ENCODE measurements around the gene NYAP2.

NYAP2 gene

GRCh38 chr2:225399504-225399903 is at the start of gene NYAP2:
NYAP2 (plus strand) TSS chr2:225399710; CDS start chr2:225408881, 9,171 bp downstream.
- DNase-seq (ENCODE audit: low read depth, low spot score) = no peak

- DNase-seq (ENCODE audit: low read depth, low spot score) = no peak
Measured at GRCh38 chr2:225353579-225354085, 45.9 kb upstream of the NYAP2 start.

DNA sequence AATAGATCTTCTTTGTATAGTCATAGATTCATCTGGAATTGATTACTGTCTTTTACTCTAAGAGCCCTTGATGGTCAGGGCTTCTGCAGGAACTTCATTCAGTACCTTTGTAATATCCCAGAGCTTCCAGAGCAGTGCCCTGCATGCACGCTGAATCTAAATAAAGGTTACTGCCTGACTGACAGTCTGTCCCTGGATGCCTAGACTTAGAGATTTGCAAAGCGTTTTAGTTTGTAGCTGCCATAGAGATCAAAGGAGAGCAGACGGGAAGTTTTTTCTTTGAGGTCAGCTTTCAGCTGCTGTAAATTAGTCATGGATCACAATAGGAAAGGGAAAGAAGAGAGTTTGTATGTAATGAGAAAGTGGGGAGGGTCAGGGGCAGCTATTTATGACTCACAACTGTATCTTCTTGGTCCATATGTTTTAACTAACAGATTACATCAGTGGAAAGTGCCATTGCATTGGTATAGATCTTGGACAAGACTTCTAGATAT is 45.2 kb upstream of the NYAP2 start:
- DNase-seq (ENCODE audit: low read depth, low spot score) = no peak

DNA sequence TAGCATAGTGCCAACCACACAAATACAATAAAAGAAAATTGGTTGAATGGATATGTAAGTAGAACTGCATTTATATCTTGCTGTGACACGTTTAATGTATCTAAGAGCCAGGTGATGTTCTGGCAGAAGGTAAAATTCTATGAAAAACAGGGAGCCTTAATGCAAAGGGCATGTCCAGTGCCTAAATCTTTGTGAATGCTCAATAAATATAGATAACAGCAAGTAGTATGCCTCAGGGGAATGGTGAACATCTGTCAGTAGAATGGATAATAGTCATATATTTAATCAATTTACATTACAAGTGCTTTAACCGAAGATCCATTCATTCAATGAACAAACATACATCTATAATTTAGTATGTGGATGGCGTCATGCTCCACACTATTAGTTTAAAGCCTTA is 43.7 kb upstream of the NYAP2 start:
- DNase-seq (ENCODE audit: low read depth, low spot score) = no peak

DNA sequence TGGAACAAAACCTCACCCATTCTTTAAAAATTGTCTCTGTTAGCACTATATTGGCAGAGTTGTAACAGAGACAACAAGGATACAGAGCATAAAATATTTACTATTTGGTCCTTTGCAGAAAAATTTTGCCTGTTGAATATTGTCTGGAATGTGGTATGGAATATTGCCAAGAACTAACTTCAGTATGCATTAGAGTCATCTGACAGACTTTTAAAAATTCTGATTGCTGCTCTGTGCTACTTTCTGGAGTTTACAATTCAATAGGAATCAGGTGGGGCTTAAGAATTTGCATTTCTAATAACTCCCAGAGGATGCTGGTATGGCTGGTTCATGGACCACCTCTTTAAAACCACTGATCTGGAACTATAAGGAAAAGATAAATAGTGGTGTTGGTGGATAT is 32.8 kb upstream of the NYAP2 start:
- DNase-seq (ENCODE audit: low read depth, low spot score) = no peak

DNA sequence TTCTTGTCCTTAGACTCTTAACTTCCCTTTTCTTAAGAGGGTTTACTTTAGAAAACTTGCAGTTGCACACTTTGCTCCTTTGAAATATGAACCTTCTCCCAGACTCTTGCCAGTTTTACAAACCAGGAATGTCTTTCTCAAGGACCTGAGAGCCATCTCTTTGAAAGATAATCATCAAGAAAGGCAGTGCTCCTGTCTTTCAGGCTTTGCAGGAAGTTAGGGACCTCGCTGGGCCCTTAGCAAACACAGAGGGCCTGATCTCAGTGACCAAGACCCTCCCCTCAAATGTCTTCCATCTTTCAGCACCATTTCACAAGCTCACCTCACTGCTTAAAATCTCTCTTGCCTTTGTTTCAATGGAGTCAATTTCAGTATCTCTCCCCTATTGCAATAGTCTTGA is 32.0 kb upstream of the NYAP2 start:
- peak; percentile 35 for DNase-seq (ENCODE audit: low read depth, low spot score)

GRCh38 chr2:225378984-225379383 is 20.5 kb upstream of the NYAP2 start:
- DNase-seq (ENCODE audit: low read depth, low spot score) = no peak

GRCh38 chr2:225379856-225380255 is 19.7 kb upstream of the NYAP2 start:
- no peak for DNase-seq (ENCODE audit: low read depth, low spot score)

GRCh38 chr2:225381609-225382008 is 17.9 kb upstream of the NYAP2 start:
- no peak for DNase-seq (ENCODE audit: low read depth, low spot score)

DNA sequence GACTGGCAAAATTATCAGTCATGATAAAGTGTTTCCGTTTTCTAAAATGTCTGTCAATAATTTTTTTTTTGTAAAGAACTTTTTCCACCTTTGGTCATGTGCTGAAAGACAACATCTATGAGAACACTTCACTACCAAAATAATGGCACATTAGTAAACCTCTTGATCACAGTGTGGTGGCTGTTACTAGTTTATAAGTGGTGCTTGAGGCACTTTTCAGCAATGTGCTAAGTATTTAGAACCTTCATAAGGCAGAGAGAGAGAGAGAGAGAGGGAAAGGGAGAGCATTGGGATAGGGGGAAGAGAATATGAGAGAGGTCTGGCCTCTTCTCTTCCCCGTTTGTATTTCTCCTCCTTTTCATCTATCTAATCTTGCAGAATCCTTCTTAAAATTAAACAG is 1.1 kb upstream of the NYAP2 start:
- DNase-seq (ENCODE audit: low read depth, low spot score) = no peak

- DNase-seq (ENCODE audit: low read depth, low spot score) = peak; percentile 48
Measured at GRCh38 chr2:225400060-225400511, 576 bp downstream of the NYAP2 start.

GRCh38 chr2:225400546-225401400 is 1.3 kb downstream of the NYAP2 start:
- no peak for DNase-seq (ENCODE audit: low read depth, low spot score)

DNA sequence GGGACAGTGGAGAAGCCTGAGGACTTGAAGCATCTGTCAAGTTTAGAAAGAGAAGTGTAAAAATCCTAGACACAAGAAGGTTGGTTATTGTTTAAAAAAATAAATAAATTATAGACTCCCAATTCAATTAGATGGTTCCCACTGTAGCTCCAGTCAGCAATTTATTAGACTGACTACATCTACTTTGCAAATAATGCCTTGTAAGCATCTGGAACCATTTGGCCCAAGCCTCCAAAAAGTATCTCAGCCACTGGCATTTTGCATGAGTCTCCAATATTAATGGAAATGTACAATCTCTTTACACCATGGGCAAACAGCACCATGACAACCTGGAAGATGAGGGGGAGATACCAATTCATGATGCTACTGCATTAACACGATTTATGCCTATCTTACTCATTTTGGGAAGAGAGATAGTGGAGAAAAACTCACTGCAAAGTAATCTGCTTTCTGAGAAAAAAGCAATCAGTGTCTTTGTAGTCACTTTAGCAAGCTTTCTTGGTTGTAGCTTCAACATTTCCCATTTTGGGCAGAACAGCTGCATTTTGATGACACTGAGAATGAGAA is 2.8 kb downstream of the NYAP2 start:
- no peak for DNase-seq (ENCODE audit: low read depth, low spot score)

GRCh38 chr2:225411452-225411851 is 11.9 kb downstream of the NYAP2 start:
- no peak for DNase-seq (ENCODE audit: low read depth, low spot score)

- no peak for DNase-seq (ENCODE audit: low read depth, low spot score)
Measured at GRCh38 chr2:225413786-225414185, 14.3 kb downstream of the NYAP2 start.

DNA sequence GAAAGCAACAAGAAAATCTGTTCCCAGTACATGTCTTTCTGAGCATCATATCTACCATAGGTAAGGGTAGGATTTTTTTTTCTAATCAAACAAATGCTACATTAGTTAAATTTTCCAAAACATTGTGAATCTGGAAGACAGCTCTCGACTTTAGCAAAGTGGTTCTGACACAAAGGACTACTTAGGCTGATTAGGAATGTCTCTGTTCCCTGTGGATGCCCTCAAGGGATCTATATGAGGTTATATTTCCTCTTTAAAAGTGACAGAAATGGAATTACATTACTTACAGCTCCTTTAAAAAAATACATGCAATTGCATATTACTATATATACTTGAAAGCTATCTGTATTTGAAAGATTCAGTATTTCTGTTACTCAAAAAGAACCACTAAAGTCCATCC is 15.4 kb downstream of the NYAP2 start:
- no peak for DNase-seq (ENCODE audit: low read depth, low spot score)

DNA sequence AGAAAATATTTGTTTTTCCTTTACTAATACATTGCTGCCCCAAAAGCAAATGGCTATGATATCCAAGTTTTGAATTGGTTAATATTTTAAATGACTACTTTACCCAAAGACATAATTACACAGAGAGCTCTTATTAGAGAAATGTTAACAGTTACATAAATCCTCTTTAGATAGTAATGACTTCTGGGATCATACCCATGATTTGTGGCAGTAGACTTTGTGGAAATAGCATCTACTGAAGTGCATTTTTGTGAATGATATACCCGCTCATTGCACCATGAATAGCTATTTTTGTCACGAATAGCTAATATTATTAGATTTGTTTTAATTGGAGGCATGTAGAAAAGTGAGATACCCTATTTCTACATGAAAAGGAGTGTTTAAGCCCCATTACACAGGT is 15.8 kb downstream of the NYAP2 start:
- no peak for DNase-seq (ENCODE audit: low read depth, low spot score)

DNA sequence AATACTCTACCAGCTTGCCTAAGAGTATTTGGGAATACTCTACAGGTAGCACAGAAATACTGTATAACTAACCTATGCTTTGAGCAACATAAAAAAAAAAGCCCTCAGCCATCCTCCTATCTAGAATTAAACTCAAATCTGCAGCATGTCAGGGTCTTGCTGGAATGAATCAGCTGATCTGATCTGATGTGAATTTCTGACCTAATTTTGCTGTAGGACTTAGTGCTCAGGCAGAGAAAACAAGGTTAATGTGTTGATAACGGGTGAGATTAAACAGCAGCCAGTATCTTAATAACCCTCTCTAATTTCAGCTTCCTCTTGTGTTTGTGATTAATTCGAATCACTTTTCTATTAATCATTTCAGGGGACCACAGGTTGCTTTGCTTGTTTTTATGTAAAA is 16.3 kb downstream of the NYAP2 start:
- no peak for DNase-seq (ENCODE audit: low read depth, low spot score)

- DNase-seq (ENCODE audit: low read depth, low spot score) = no peak
Measured at GRCh38 chr2:225416616-225417367, 17.3 kb downstream of the NYAP2 start.

DNA sequence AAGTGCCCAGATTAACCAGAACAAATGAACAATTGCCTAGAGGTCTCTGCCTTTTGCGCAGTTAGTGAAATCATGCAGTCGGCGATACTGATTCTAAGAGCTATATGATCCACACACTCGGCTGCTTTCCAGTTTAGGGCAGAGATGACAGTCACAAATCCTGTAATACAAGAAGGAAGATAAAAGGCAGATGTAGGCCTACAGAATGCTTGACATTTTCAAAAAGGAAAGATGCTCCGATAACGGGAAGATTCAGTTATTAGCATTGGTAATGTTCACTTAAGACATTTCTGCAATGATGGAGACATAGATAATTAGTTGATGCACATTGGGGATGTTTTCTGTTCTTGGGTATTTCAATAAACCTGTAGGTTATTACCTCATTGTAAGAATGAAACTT is 19.5 kb downstream of the NYAP2 start:
- DNase-seq (ENCODE audit: low read depth, low spot score) = no peak

- DNase-seq (ENCODE audit: low read depth, low spot score) = no peak
Measured at GRCh38 chr2:225422145-225422544, 22.6 kb downstream of the NYAP2 start.

- DNase-seq (ENCODE audit: low read depth, low spot score) = no peak
Measured at GRCh38 chr2:225425284-225425683, 25.8 kb downstream of the NYAP2 start.

All from iPS DF 19.7 (cell line).